ENCODE measurements around the gene EEF1G.

DNA sequence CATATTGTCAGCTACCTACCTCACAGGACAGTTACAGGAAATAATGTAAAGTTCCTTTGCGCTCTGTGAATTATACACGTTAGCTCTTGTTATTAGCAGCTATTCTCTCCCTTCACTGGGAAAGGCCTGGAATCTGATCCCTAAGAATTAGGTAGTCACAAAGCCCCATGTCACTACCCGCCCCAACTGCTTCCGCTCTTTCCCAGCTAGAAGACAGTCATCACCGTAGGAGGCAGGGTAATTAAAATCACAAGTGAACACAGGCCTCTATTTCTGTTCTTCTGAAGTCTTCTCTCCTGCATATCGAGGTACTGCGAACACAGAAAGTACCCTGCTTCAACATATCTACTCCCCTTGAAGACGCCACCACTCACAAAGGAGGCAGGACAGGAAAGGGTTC lies 14.5 kb downstream of the EEF1G start:
- no peak for TF ChIP-seq EZH2 (IDR thresholded peaks at IDR 0.05)
- no peak for TF ChIP-seq FOXP2 (optimal IDR thresholded peaks at IDR 0.05; ENCODE audit: control extremely low read depth, extremely low read length, insufficient read depth)

Data from SK-N-MC (cell line).